Stimulated activated CD4-positive, alpha-beta T cell treated with anti-CD3 and anti-CD28 coated beads, Interleukin-4, amount 100 ng/mL, for 48 hours (primary cell): ENCODE data around the gene TRAPPC11.
"Not testable (repeated sequence)": the region's sequence is repeated elsewhere in the genome, so short reads cannot be mapped to it uniquely, and the experiment has no call there.

Source experiments
- DNase-seq, 2 donors: peaks; one replicate each; pipeline ENCODE4 v3.0.0-alpha.2; 2020; ENCODE audit warnings: low read depth in 2 of 2

Gene TRAPPC11

DNA sequence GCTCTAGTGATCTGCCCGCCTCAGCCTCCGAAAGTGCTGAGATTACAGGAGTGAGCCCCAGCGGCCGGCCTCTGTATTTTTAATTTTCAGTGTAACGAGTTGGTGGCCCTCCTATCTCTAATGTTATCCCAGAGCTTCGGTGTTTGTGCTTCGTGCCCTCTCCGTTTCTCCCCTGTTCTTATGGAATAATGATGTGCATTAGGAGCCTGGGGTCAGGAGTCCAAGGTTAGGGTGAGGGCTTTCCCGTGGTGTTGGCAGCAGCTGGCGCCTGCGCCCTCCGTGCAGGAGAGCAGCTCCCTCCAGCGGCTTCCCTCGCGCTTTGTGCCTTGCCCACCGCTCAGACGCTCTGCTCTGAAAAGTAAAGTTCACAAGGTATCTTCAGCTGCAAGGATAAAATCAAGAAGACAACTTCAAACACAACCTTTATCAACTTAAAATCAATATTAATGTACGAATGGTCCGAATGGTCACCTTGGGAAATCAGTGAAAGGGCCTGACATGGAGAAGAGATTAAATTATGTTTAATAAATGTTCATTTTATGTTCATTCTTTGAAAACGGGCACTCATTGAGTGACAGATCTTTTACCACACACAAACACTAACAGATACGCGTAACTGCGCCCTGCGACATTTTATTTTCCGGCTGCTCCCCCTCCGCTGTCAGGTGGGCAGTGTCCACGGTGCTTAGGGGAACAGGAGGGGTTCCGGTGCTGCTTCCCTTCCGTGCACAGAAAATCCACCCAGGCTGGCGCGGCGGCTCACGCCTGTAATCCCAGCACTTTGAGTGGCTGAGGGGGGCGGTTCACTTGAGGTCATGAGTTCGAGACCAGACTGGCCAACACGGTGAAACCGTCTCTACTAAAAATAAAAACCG, 62.4 kb downstream of the TRAPPC11 start:
- DNase-seq, result peak; percentile 31 to 51

DNA sequence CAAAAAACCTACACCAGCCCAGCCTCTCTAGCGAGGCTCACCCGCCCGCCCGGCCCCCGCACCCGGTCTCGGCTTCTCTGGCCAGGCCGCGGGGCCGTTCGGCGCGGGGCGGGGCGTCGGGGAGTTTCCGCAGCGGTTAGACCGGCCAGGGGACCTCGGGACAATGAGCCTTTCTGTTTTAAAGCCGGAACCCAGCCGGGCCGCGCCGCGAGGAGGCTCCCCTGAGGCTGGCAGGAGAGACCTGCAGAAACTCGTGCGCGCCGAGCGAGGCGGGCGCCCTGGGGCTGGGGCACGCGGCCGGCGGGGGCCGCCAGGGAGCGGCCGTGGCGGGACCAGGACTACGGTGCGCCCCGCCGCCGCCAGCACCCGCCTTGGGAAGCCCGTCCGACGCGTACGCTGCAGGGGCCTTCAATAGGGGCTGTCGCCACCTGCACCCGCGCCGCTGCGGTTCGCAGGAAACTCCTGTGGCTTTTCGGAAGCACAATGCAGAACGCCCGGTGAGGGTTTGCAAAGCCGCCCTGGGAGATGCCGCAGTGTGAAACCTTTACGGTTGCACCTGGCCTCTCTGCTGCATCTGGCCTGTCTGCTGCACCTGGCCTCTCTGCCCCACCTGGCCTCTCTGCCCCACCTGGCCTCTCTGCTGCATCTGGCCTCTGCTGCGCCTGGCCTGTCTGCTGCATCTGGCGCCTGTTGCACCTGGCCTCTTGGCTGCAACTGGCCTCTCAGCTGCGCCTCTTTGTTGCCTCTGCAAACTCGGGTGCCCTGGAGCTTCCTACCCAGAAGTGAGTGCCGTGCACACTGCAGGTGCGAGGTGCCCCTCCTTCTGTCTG, 63.9 kb downstream of the TRAPPC11 start:
- peak; percentile 10 to 16 for DNase-seq

DNA sequence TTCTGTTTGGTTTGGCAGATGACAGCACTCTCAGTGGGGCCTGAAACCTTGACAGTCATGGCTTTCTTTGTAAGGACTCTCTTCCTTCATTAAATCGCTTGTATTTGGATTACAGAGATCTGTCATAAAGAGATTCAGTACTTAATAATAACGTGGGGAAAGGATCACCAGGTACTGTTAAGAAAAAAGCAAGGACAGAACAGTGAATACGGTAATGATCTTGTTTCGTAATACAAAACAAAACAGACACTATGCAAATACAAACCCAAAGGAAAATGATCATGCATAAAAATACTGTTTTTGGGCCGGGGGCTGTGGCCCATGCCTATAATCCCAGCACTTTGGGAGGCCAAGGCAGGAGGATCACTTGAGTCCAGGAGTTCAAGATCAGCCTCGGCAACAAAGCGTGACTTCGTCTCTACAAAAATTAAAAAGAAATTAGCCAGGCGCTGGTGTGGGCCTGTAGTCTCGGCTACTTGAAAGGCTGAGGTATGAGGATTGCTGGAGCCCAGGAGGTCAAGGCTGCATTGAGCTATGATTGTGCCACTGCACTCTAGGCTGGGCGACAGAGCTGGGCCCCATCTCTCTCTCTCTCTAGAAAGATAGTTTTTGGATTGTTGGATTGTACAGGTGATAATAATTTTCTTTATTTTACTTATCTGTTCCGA, 64.6 kb downstream of the TRAPPC11 start:
- DNase-seq, result no peak

- DNase-seq, result not testable (repeated sequence)
Observed at GRCh38 chr4:183725585-183725984, 66.5 kb downstream of the TRAPPC11 start.

DNA sequence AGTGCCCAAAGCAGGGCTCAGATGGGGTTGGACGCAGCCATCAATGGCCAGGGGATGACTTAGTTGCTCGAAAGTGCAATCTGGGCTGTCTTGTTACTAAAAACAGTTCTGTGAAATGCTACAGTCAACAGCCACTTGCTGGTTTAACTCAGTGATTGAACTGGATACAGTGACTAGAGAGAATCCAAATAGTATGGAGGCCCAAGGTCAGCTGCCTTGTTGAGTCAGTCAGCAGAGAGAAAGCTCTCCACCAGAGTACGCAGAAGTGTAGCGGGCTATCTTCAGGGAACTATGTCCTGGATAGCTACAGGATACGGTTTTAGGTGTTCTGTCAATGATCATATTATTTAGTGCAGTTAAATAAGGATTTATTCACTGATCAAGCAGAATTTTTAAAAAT, 68.4 kb downstream of the TRAPPC11 start:
- DNase-seq, result no peak

DNA sequence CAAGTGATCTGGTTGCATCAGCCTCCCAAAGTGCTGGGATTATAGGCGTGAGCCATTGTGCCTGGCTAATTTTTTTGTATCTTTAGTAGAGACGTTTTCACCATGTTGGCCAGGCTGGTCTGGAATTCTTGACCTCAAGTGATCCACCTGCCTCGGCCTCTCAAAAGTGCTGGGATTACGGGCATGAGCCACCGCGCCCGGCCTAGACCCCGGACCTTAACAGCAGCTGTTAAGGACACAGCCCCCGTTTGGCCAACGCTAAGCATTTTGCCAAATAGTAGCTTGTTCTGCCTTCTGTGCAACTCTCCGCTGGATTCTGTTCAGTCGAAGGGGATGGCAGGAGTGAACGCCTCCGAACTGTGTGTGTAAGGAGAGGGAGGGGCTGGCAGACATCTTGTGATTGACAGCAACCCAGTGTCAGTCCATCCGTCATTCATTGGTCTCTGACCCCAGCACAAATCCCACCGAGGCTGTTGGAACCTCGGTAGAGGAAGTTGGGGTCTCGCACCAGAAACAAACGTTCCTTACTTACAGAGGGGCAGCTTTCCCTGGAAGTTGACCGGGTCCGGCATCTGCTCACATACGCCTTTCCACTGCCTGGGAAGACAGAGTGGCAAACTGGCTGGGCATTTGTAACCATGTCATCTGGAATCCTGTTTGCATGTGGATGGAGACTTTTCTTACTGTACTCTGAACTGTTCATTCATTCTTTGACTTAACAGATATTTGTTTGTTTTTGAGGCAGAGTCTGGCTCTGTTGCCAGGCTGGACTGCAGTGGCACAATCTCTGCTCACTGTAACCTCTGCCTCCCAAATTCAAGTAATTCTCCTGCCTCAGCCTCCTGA, 69.4 kb downstream of the TRAPPC11 start:
- no peak for DNase-seq

- DNase-seq, result no peak
Observed at GRCh38 chr4:183729069-183729406, 69.9 kb downstream of the TRAPPC11 start.

DNA sequence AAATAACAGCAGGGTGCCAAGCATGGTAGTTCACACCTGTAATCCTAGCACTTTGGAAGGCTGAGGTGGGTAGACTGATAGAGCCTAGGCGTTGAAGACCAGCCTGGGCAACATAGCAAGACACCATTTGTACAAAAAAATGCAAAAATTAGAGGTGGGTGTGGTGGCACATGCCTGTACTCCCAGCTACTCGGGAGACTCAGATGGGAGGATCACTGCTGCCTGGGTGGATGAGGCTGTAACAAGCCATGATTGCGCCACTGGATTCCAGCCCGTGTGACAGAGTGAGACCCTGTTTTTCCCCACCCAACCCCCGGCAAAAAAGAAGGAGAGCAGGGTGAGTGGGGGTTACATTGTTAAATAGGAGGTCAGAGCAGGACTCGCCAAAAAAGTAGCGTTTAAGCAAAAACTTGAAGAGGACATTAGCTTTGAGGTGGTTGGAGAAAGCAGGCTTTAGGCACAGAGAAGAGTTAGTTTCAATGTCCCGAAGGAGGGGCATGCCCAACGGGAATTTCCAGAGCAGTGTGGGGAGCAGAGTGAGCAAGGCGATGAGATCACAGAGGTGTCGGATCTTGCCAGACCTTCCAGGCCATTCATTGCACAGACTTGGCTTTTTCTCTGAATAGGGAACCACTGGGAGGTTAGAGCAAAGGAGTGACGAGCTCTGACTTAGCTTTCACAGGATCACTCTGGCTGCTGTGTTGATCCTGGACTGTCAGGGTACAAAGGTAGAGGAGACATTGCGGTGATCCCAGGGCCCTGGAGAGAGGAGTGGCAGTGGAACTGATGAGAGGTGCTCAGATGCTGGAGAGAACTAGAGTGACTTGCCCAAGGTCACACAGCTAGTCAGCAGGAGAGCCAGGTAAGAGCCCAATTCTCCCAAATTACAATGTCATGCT, 70.6 kb downstream of the TRAPPC11 start:
- no peak for DNase-seq

- no peak for DNase-seq
Observed at GRCh38 chr4:183732296-183732695, 73.2 kb downstream of the TRAPPC11 start.

GRCh38 chr4:183733181-183733580, 74.1 kb downstream of the TRAPPC11 start:
- no peak for DNase-seq

DNA sequence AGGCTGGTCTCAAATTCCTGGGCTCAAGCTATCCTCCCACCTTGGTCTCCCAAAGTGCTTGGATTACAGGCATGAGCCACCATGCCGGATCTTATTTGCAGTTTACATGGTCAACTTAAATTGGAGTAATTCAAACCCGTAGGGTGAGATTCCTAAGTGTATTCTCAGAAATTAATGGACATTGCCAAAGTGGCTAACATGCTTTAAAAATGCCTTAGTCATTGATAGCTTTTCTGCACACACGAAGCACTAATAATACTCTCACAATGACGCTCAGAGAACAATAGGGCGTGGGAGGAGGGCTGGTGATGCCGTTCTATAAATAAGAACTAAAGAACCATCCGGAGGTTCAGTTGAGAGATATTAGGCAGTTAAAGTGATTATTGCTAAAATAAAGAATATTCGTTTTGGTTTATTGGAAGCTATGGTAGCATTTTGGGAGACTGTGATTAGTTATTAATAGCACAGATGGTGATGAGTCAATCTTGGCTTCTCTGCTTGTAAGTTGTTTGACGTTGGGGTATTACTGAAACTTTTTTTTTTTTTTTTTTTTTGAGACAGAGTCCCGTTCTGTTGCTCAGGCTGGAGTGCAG, 79.1 kb downstream of the TRAPPC11 start:
- DNase-seq, result no peak

DNA sequence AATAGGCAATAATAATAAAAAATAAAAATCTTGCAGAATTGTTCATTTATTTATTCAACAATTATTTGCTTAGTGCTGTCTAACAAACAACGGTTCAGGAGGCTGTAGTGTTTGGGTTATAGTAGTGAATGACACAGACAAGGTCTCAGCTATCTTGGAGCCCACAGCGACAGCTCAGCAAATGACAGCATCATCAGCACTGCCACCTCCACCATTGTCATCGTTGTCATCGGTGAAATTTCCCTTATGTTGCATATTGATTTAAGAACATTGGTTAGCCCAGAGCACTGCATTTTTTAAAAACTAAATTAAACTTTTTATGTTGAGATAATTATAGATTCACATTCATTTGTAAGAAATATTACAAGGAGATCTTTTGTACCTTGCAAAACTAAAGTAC, 79.9 kb downstream of the TRAPPC11 start:
- DNase-seq, result no peak

- DNase-seq, result no peak
Observed at GRCh38 chr4:183746305-183747229, 87.5 kb downstream of the TRAPPC11 start.

DNA sequence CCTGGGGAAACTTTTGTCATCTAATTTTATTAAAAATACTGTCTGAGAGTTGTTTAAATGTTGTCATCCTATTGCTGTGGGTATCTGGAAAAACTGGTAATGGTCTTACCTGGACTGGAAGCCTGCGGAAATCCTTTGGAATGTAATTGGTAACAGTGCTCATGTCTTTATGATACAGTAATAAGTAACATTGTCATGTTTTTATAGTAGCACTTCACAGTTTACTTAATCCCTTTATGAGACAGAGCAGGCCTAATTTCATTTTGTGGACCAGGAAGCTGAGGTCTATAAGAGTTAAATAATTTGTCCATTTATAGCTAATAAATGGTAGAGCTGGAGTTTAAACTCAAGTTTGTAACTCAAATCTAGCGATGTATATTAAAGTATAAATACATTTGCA, 88.3 kb downstream of the TRAPPC11 start:
- no peak for DNase-seq

- no peak for DNase-seq
Observed at GRCh38 chr4:183747931-183748670, 89.0 kb downstream of the TRAPPC11 start.

GRCh38 chr4:183751106-183751505, 92.0 kb downstream of the TRAPPC11 start:
- DNase-seq, result no peak

- DNase-seq, result no peak
Observed at GRCh38 chr4:183755596-183755995, 96.5 kb downstream of the TRAPPC11 start.

- no peak for DNase-seq
Observed at GRCh38 chr4:183757060-183757459, 98.0 kb downstream of the TRAPPC11 start.
